ENCODE results near the gene BRIP1.

GRCh38 chr17:61874075-61874474 lies 10.7 kb upstream of the BRIP1 start:
- TF ChIP-seq EZH2 (IDR thresholded peaks at IDR 0.05) (no peak), CTCF (IDR thresholded peaks at IDR 0.05) (no peak), EZH2phosphoT487 (IDR thresholded peaks at IDR 0.05) (no peak)
